GM12801 (cell line): Measurements from ENCODE around the gene CACNA2D3.

ENCODE experiments used
- CTCF ChIP-seq: IDR thresholded peaks from one replicate; pipeline ENCODE4 v1.5.1; 2011; ENCODE audit warnings: control low read depth; ENCODE audit not compliant: insufficient read length; ENCODE audit errors: extremely low read depth

The CACNA2D3 gene

GRCh38 chr3:54262541-54262940 lies 140.2 kb downstream of the CACNA2D3 start:
- TF ChIP-seq CTCF = no peak

- no peak for TF ChIP-seq CTCF
Measured at GRCh38 chr3:54262946-54263345, 140.6 kb downstream of the CACNA2D3 start.

GRCh38 chr3:54264050-54264449 lies 141.7 kb downstream of the CACNA2D3 start:
- TF ChIP-seq CTCF = no peak

GRCh38 chr3:54270816-54271526 lies 148.6 kb downstream of the CACNA2D3 start:
- no peak for TF ChIP-seq CTCF

GRCh38 chr3:54273791-54274190 lies 151.4 kb downstream of the CACNA2D3 start:
- no peak for TF ChIP-seq CTCF

GRCh38 chr3:54274607-54275006 lies 152.3 kb downstream of the CACNA2D3 start:
- no peak for TF ChIP-seq CTCF

- TF ChIP-seq CTCF = no peak
Measured at GRCh38 chr3:54279005-54279583, 156.7 kb downstream of the CACNA2D3 start.

- TF ChIP-seq CTCF = no peak
Measured at GRCh38 chr3:54283470-54283869, 161.1 kb downstream of the CACNA2D3 start.
